Ovary (tissue), 9 donors: ENCODE results near the gene PSMG3. TPM values are rescaled to one million over a fixed set of nuclear protein-coding genes. Genes with fewer than 3 reads are reported as not detected.

Experiments
- DNase-seq, 5 donors: peaks; one replicate each; pipeline ENCODE4 v3.0.0-alpha.2; 2019 to 2020
- H3K27ac ChIP-seq, 2 donors: fragments of 200-600 bp; one replicate each; pipeline versions ENCODE4 v1.5.1 to v1.8.0; 2019 to 2022
- H3K27me3 ChIP-seq: fragments of 200-600 bp; one replicate; pipeline ENCODE4 v1.8.0; 2022
- H3K36me3 ChIP-seq: fragments of 200-600 bp; sonication (generic); one replicate; pipeline ENCODE4 v1.5.1; 2019
- H3K4me1 ChIP-seq: one replicate; pipeline ENCODE4 v1.8.1; 2013; ENCODE audit warnings: mild to moderate bottlenecking, moderate library complexity; ENCODE audit not compliant: insufficient read depth
- H3K4me3 ChIP-seq: fragments of 200-600 bp; sonication (generic); one replicate; pipeline ENCODE4 v1.5.1; 2017
- H3K9me3 ChIP-seq, 2 donors: fragments of 200-600 bp in 1 of 2; sonication (generic) in 1 of 2; one replicate each; pipeline versions ENCODE4 v1.5.1 to v1.8.1; 2013 to 2019; ENCODE audit warnings: mild to moderate bottlenecking in 1 of 2, moderate library complexity in 1 of 2
- CTCF ChIP-seq, 3 donors: fragments of 450-650 bp in 2 of 3; fragments of 200-600 bp in 1 of 3; IDR thresholded peaks; one replicate each; pipeline versions ENCODE4 v1.5.1 to v1.8.0; 2016 to 2022; ENCODE audit warnings: antibody characterized with exemption in 3 of 3, mild to moderate bottlenecking in 1 of 3
- EP300 ChIP-seq: sonication (generic); formaldehyde crosslinking; IDR thresholded peaks from one replicate; pipeline ENCODE4 v1.6.1; 2017; ENCODE audit warnings: antibody characterized with exemption
- POLR2A ChIP-seq: fragments of 450-650 bp; IDR thresholded peaks from one replicate; pipeline ENCODE4 v1.6.1; 2017; ENCODE audit warnings: antibody characterized with exemption, mild to moderate bottlenecking, moderate library complexity
- WGBS, 3 donors: extraction: QIAGEN DNeasy Blood & Tissue Kit in 1 of 3; methylation state at CpG; one replicate each; pipeline versions ENCODE4 v1.1.5 to v1.1.7; 2013 to 2017; 5-methylcytosine and 5-hydroxymethylcytosine counted together
- intact Hi-C, 4 donors: fragments of 100-400 bp; cut with DNase I; formaldehyde crosslinking; loops; one replicate each; pipeline versions ENCODE4 v1.11.0 to v1.15.1; 2022 to 2023
- polyA plus RNA-seq, 2 donors: library from polyadenylated mRNA; stranded (reverse); fragments of 200-250 nt in 1 of 2; fragments of 350-450 nt in 1 of 2; fragmentation: Illumina TruSeq in 1 of 2; extraction: RNeasy Lipid Tissue Mini Kit (QIAGEN cat#74804) in 1 of 2; gene quantifications; one replicate each; pipeline ENCODE4 v1.2.3, GENCODE V29; 2013 to 2014
- total RNA-seq, 7 donors: library from RNA; depleted of rRNA in 2 of 7; stranded (reverse); fragments of >200 nt in 2 of 7; fragmentation: NEBNext Ultra II Directional in 3 of 7; extraction: Animal tissue kit (Norgen Biotek cat#: 25700) in 3 of 7; gene quantifications; one replicate each; pipeline versions ENCODE4 v1.1.0 to v1.2.4, GENCODE V29; 2016 to 2023
- donor health status: DM: no; HTN: no; CAD: no; lungs with moderate emphysema.
- donor health status: DM: no; HTN: no; CAD: no.
- donor health status: Bipolar disorder and iron deficiency.
- donor health status: DM: yes; HTN: yes; CAD: no.
- donor health status: DM: no; HTN: no; CAD: no.
- donor health status: DM: yes; HTN: yes; CAD: no.

Gene PSMG3
- total and polyA plus RNA-seq, 9 donors, result 12.7 to 34.5 (median 18.6) TPM

DNA sequence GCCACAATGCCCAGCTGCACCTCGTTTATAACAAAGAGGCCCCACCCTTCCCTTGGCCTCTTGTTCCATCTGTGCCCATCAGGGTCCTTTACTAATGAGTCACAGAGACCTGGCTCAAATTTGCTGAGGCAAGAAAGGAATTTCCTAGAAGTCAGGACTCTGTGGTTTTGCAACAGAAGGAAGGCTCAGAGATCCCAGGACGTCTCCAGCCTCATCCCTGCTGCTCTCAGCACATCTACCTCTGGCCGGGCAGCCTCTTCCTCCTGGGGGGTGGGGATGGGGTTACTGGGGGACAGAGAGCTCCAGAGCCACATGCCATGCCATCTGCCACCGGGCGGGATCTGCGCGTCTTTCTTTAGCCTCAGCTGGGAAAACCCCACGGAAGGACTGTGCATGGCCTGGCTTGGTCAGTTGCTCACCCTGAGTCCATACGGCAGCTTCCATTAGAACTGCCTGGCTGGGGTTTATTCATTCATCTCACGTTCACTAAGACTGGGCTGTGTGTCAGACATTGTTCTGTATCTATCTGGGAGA lies 41.9 kb upstream of the PSMG3 start:
- Histone ChIP-seq H3K27ac (no peak overlapping the region), H3K27me3 (no peaks in the 10 kb centered on the region), H3K4me3 (no peak overlapping the region), H3K4me1 (no peaks in the 10 kb centered on the region), H3K36me3 (no peaks in the 10 kb centered on the region), H3K9me3 (no peaks in the 10 kb centered on the region)
- DNase-seq, result no peak
- TF ChIP-seq EP300, result no peak
- TF ChIP-seq POLR2A, result no peak
- no peak for TF ChIP-seq CTCF (IDR thresholded peaks at IDR 0.05)
- intact Hi-C loops, result no loop called here
- WGBS, 3 donors, result 47 to 52% (median 51%) methylated on average over 10 of the region's 10 CpGs

DNA sequence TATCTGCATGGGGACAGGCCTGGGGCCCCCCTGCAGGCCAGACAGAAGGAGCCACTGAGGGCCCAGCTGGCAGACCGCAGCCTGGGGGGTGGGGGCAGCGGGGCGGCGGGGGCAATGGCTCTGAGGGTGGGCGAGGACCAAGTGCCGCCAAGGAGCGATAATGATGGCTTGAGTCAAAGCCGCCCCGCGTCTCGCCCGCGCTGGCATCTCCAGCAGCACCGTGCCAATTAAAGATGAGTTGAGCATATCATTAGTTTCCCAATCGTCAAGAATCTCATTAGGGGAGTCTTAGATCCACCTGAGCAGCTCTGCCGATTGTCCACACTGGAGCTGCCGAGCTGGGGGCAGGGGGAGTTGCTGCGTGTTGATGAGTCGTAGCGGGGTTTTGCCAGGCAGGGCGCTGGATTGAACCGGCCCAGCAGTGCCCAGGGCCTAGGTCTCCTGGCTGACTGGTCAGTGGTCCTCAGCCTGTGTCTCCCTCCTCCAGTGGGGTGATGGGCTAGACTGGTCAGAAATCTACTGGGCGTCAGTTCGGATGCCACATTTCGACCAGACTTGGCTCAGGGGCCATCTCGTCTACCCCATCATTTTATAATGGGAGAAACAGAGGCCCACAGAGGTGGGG lies 41.0 kb upstream of the PSMG3 start:
- Histone ChIP-seq H3K27me3 (no peaks in the 10 kb centered on the region), H3K4me3 (no peak overlapping the region), H3K36me3 (no peaks in the 10 kb centered on the region), H3K27ac (no peak overlapping the region), H3K9me3 (no peaks in the 10 kb centered on the region), H3K4me1 (no peaks in the 10 kb centered on the region)
- TF ChIP-seq CTCF (IDR thresholded peaks at IDR 0.05) (no peak), POLR2A (no peak), EP300 (no peak)
- WGBS, 3 donors, result 83 to 85% (median 84%) methylated on average over 26 of the region's 26 CpGs
- intact Hi-C loops, result no loop called here
- DNase-seq, result no peak

DNA sequence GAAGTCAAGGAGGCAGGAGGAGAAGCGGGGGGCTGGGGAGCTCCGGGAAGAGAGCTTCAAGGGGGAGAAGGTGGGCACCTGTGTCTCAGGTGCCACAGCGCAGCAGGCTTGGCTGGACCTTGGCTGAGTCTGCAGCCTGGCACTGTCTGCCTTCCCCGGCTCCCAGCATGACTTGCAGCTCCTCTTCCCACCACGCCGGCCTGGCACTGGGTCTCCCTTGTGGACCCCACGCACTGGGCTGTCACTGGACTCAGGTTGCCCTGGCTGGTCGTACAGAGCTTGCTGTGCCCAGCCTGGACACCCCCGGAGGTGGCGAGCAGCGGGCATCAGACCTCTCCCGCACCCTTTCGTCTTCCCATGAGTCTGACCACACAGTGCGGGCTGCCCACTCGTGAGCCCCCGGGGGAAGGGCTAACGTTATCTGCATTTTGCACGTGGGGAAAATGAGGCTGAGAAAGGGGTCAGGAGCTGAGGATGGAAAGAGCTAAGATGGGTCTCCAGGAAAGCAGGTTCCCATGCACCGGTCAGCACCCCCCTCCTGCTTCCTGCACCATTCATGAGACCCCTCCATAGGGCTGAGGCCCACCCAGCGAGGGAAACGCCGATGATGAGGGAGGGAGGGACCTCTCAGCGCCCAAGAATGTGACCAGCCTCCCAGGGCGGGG lies 40.3 kb upstream of the PSMG3 start:
- Histone ChIP-seq H3K9me3 (no peaks in the 10 kb centered on the region), H3K36me3 (no peaks in the 10 kb centered on the region), H3K27ac (no peak overlapping the region), H3K4me1 (no peaks in the 10 kb centered on the region), H3K4me3 (no peak overlapping the region), H3K27me3 (no peaks in the 10 kb centered on the region)
- WGBS, 3 donors, result 69 to 72% (median 70%) methylated on average over 24 of the region's 24 CpGs
- no peak for DNase-seq
- intact Hi-C loops, result no loop called here
- TF ChIP-seq POLR2A (no peak), CTCF (IDR thresholded peaks at IDR 0.05) (no peak), EP300 (no peak)

- intact Hi-C loops, result loop anchor here in 1 of 4 donors (10.0 kb wide), 1 partner anchor 344 kb away; no protein-coding TSS in a partner anchor
- WGBS, 3 donors, result 68 to 73% (median 69%) methylated on average over 10 of the region's 10 CpGs
- no peaks in the 10 kb centered on the region for H3K4me1 ChIP-seq
- H3K4me3 ChIP-seq, result no peak overlapping the region
- H3K27ac ChIP-seq, result no peak overlapping the region
- TF ChIP-seq EP300 (no peak), CTCF (IDR thresholded peaks at IDR 0.05) (no peak), POLR2A (no peak)
- H3K36me3 ChIP-seq, result no peaks in the 10 kb centered on the region
- no peaks in the 10 kb centered on the region for H3K27me3 ChIP-seq
- DNase-seq, result no peak
- no peaks in the 10 kb centered on the region for H3K9me3 ChIP-seq
Observed at GRCh38 chr7:1609023-1609422, 39.2 kb upstream of the PSMG3 start.
